Calu3 (cell line): ENCODE data around the gene CCDC178. TPM values are rescaled to one million over a fixed set of nuclear protein-coding genes. Genes with fewer than 3 reads are reported as not detected.

Source experiments
- BruUV-seq: library from RNA; stranded (reverse); fragments of 400-500 nt; replicated peaks from 2 replicates; lab custom pipeline; 2021; lab: Mats Ljungman, UMichigan
- CTCF ChIA-PET: fragments of 300-600 bp; sonication (Branson Sonifier 250); formaldehyde crosslinking; loops from one replicate; lab custom pipeline; 2022; ENCODE audit warnings: antibody characterized with exemption; lab: Charles Lee
- DNase-seq: peaks from one replicate; pipeline ENCODE4 v3.0.0; 2022
- H3K27ac Mint-ChIP-seq: one replicate; pipeline ENCODE4 v1.8.0; 2022; ENCODE audit warnings: mixed read lengths; ENCODE audit not compliant: unreplicated experiment
- H3K27me3 Mint-ChIP-seq: one replicate; pipeline ENCODE4 v1.8.0; 2022; ENCODE audit warnings: mixed read lengths; ENCODE audit not compliant: unreplicated experiment
- H3K36me3 Mint-ChIP-seq: one replicate; pipeline ENCODE4 v1.8.0; 2022; ENCODE audit warnings: mild to moderate bottlenecking, moderate library complexity, mixed read lengths; ENCODE audit not compliant: insufficient read depth, unreplicated experiment
- H3K4me1 Mint-ChIP-seq: one replicate; pipeline ENCODE4 v1.8.0; 2022; ENCODE audit warnings: mild to moderate bottlenecking, low read depth, mixed read lengths; ENCODE audit not compliant: unreplicated experiment
- H3K4me3 Mint-ChIP-seq: one replicate; pipeline ENCODE4 v1.8.0; 2022; ENCODE audit warnings: mild to moderate bottlenecking, low read depth, moderate library complexity, mixed read lengths; ENCODE audit not compliant: unreplicated experiment
- H3K9me3 Mint-ChIP-seq: one replicate; pipeline ENCODE4 v1.8.0; 2022; ENCODE audit warnings: low read depth, mixed read lengths; ENCODE audit not compliant: unreplicated experiment
- intact Hi-C: fragments of 100-400 bp; cut with micrococcal nuclease; formaldehyde crosslinking; loops from one replicate; pipeline ENCODE4 v1.10.0; 2022; ENCODE audit not compliant: unreplicated experiment
- total RNA-seq: library from RNA; stranded (reverse); gene quantifications from 2 replicates; pipeline ENCODE4 v1.2.3, GENCODE V29; 2022
- TF ChIP-seq, protein P1 (sequence below): fragments of 200-600 bp; IDR thresholded peaks from one replicate; pipeline ENCODE4 v1.8.0; 2022; ENCODE audit warnings: antibody characterized with exemption; ENCODE audit not compliant: unreplicated experiment

The CCDC178 gene
- total RNA-seq, 1 experiment from 2014 or later = not detected

DNA sequence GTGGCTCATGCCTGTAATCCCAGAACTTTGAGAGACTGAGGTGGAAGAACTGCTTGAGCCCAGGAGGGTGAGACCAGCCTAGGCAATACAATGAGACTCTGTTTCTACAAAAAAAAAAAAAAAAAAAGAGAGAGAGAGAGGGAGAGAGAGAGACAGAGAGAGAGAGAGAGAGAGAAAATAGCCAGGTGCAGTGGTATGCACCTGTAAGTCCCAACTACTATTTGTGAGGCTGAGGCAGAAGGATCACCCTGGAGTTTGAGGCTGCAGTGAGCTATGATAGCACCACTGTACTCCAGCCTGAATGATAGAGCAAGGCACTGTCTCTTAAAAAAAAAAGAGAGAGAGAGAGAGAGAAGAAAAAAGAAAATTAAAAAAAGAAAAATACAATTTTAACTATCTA, 245.7 kb downstream of the CCDC178 start:
- intact Hi-C loops = loop anchor here (5.0 kb wide), 1 partner anchor 77 kb away; no protein-coding TSS in a partner anchor
- Mint-ChIP-seq H3K4me3 (no peak overlapping the region), H3K27me3 (no peaks in the 10 kb centered on the region), H3K27ac (no peak overlapping the region), H3K4me1 (peaks cover 10% of the 10 kb centered on the region), H3K36me3 (no peaks in the 10 kb centered on the region), H3K9me3 (no peaks in the 10 kb centered on the region)
- CTCF ChIA-PET = interaction anchor here (0.6 to 1.1 kb wide), 3 partner anchors 16 to 366 kb away, joined by 3 read pairs; no protein-coding TSS in a partner anchor
- BruUV-seq = no TSS peak
- DNase-seq = no peak
- TF ChIP-seq, protein P1, sequence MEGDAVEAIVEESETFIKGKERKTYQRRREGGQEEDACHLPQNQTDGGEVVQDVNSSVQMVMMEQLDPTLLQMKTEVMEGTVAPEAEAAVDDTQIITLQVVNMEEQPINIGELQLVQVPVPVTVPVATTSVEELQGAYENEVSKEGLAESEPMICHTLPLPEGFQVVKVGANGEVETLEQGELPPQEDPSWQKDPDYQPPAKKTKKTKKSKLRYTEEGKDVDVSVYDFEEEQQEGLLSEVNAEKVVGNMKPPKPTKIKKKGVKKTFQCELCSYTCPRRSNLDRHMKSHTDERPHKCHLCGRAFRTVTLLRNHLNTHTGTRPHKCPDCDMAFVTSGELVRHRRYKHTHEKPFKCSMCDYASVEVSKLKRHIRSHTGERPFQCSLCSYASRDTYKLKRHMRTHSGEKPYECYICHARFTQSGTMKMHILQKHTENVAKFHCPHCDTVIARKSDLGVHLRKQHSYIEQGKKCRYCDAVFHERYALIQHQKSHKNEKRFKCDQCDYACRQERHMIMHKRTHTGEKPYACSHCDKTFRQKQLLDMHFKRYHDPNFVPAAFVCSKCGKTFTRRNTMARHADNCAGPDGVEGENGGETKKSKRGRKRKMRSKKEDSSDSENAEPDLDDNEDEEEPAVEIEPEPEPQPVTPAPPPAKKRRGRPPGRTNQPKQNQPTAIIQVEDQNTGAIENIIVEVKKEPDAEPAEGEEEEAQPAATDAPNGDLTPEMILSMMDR = no peak

DNA sequence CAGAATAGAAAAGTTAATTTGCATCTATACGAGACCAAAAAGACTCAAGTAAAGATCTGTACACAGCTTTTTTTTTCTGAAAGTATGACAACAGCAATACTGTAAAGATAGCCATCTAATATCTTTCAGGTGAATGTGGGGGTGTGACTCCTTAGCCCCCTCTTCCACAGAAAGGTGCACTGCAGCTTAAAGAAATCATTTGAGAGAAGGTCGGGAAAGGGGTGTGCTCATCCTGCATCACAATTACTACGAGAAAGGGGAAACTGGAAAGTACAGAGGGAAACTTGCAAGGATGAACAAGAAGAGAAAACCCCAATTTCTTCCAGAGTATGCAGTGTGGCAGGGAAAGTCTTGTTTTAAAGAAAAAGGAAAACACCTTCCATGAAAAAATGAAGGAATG, 255.6 kb downstream of the CCDC178 start:
- H3K27ac Mint-ChIP-seq = peak overlapping the region; percentile 7
- BruUV-seq = no TSS peak
- peaks cover 36% of the 10 kb centered on the region for H3K4me1 Mint-ChIP-seq
- intact Hi-C loops = loop anchor here (5.0 kb wide), 1 partner anchor 68 kb away; no protein-coding TSS in a partner anchor
- no peak overlapping the region for H3K4me3 Mint-ChIP-seq
- DNase-seq = no peak
- TF ChIP-seq, protein P1 = peak; percentile 58
- CTCF ChIA-PET = no interaction called here
- no peaks in the 10 kb centered on the region for H3K27me3 Mint-ChIP-seq
- H3K36me3 Mint-ChIP-seq = no peaks in the 10 kb centered on the region
- H3K9me3 Mint-ChIP-seq = peaks cover 3% of the 10 kb centered on the region

DNA sequence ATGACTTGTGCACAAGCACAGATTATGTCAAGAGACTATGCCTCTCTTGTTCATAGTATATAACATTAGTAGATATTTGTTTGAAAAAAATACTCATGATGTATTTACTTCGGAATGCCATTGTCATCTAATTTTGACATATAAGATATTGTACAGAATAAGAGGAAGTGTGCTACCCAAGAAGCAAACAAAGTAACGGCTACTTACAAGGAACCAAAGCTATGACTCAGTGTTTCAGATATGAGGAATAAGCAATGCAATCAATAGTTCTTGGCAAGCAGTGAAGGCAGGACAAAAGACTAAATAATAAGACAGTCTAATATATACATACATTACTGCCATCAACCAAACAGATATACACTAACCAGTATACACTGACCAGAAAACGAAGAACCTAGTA, 256.3 kb downstream of the CCDC178 start:
- CTCF ChIA-PET = interaction anchor here (0.9 to 1.6 kb wide), 2 partner anchors 28 to 448 kb away, joined by 3 to 4 read pairs; no protein-coding TSS in a partner anchor
- Mint-ChIP-seq H3K4me1 (peaks cover 36% of the 10 kb centered on the region), H3K27me3 (no peaks in the 10 kb centered on the region), H3K4me3 (no peak overlapping the region), H3K9me3 (peaks cover 3% of the 10 kb centered on the region), H3K36me3 (no peaks in the 10 kb centered on the region), H3K27ac (peak overlapping the region; percentile 60)
- intact Hi-C loops = loop anchor here (5.0 kb wide), 1 partner anchor 67 kb away; no protein-coding TSS in a partner anchor
- no TSS peak for BruUV-seq
- DNase-seq = no peak
- TF ChIP-seq, protein P1 = no peak

DNA sequence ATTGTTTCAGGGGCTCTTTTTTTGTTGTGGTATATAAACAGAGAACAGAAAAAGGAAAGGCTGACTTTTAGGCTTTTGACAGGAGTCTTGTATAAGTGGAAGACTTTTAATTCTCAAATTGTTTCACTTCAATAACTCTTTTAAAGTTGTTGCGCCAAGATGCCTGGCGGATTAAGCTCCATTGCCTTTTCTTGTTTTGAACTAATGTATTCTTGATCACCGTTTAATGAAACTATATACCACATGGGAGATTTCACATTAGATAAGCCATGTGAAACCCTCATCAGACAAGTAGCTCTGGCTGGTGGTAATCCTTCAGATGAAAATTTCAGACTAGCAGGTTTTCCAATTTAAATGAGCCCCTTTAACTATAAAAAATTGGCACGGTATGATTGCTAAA, 257.4 kb downstream of the CCDC178 start:
- CTCF ChIA-PET = interaction anchor here (0.7 to 1.6 kb wide), 2 partner anchors 29 to 1962 kb away, joined by 3 to 4 read pairs; no protein-coding TSS in a partner anchor
- Mint-ChIP-seq H3K27ac (no peak overlapping the region), H3K36me3 (no peaks in the 10 kb centered on the region), H3K4me1 (peaks cover 36% of the 10 kb centered on the region), H3K9me3 (peaks cover 3% of the 10 kb centered on the region), H3K4me3 (no peak overlapping the region), H3K27me3 (no peaks in the 10 kb centered on the region)
- DNase-seq = no peak
- TF ChIP-seq, protein P1 = no peak
- no TSS peak for BruUV-seq
- intact Hi-C loops = loop anchor here (5.0 kb wide), 1 partner anchor 66 kb away; no protein-coding TSS in a partner anchor
